Activated CD8-positive, alpha-beta memory T cell treated with anti-CD3 and anti-CD28 coated beads for 1 hour (primary cell): ENCODE data around the gene NMNAT2.
"Not testable (repeated sequence)": the region's sequence is repeated elsewhere in the genome, so short reads cannot be mapped to it uniquely, and the experiment has no call there.

ENCODE experiments used
- DNase-seq, 2 donors: peaks; one replicate each; pipeline ENCODE4 v3.0.0-alpha.2; 2020; ENCODE audit warnings: low read depth in 1 of 2; ENCODE audit errors: extremely low read depth in 1 of 2

Gene NMNAT2

DNA sequence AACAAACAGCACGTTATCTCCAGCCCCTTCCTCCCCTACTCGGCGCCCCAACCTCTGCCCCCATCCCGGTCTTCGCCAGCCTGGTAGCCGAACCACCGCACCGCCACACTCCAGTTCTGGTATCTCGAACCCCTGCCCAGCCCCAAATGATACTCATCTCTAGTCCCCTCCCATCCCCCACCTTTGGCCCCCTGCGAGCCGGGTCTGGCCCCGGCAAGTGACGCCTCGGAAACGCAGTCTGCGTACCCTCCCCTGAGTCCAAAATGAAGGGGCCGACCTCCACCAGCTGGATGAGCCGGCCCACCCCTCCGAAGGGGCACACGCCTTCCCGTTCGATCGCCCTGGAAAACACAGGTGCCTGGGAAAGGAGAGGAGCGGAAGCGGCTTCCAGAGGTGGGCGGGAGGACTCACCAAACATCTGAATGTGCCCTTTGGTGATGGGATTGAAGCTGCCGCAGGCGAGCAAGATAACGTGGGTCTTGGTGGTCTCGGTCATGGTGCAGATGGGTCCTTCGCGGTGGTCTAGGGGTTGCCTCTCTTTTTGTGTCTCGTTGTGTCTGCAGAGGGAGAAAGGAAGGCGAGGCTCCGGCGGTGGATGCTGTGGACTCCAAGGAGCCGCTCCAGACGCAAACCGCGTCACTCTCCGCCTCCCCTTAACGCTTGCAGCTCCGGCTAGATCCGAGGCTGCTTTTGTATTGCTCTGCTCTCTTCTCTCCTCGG lies at the start of gene NMNAT2:
Gene NMNAT2 (minus strand): TSS at position 609 of the 720 bp plus-strand sequence. CDS start 113 bp downstream, at position 496.
- no peak for DNase-seq

DNA sequence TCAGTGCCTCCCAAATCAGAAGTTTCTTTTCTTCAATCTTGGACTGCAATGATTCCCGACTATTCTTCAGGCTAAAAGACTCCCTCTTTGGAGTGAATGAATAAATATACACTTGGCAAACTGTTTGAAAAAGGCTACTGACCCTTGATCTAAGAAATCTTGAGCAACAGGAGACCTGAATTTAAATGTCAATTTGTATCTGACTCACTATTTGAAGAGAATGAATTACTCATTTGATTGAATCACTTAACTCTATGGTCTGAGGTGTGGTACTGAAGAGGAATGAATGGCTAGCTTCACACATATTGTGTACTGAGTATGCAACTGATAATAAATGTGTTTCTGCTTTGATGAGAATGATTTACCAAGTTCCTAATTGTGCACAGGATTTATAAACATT lies 49.5 kb upstream of the NMNAT2 start:
- DNase-seq: no peak

DNA sequence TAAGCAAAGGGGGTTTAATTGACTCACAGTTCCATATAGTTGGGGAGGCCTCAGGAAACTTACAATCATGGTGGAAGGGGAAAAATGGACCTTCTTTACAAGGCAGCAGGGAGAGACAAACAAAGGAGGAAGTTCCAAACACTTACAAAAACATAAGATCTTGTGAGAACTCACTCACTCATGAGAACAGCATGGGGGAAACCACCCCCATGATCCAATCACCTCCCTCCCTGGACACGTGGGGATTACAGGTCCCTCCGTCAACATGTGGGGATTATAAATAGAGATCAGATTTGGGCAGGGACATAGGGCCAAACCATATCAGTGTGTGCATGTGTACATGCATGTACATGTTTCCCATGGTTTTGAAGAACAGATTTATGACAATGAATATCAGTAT lies 48.6 kb upstream of the NMNAT2 start:
- no peak for DNase-seq

DNA sequence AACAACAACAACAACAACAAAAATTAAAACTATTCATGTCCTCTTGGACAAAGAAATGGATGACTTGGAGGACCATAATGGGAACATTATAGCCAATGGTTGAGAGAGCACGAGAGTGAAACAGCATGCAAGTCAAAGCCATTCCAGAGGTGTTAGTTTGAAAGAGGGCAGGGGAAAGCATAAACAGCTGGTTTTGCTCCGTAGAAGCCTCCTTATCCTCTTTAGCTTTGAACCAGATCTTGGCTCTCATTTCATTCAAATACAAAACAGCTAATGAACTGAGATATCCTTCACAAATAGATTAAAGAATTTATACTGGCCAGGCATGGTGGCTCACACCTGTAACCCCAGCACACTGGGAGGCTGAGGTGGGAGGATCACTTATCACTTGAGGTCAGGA lies 45.4 kb upstream of the NMNAT2 start:
- DNase-seq: no peak

DNA sequence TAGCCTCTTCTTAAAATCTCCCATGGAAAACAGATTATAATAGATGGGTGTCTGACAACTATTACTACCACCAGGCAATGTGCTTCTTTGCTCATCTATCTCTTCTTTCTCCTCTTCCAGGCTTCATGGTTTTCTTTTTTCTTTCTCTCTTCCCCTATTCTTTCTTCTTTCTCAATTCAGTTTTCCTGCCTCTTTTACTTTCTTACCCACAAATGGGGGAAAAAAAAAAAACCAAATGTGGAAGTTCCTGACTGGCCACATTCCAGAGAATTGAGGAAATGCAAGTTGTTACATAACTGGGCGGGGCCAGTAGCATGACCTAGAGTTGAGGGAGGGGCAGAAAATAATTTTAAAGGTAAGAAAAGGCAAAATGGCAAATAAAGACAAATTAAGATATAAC lies 43.2 kb upstream of the NMNAT2 start:
- DNase-seq: no peak

DNA sequence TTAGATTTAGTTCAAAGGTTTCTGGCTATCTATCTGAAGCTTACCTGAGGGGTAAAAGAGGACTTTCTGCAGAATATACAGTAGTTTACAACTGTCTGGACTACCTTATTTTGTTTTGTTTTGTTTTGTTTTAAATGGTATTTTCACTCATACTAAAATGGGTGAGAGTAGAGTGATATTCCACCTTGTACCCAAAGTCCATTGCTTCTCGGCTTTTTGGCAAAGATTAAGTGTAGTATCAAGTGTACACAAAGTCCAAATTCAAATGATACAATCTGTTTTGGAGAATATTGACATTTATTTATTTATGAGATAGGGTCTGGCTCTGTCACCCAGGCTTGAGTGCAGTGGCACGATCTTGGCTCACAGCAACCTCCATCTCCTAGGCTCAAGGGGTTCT lies 42.4 kb upstream of the NMNAT2 start:
- DNase-seq: no peak

DNA sequence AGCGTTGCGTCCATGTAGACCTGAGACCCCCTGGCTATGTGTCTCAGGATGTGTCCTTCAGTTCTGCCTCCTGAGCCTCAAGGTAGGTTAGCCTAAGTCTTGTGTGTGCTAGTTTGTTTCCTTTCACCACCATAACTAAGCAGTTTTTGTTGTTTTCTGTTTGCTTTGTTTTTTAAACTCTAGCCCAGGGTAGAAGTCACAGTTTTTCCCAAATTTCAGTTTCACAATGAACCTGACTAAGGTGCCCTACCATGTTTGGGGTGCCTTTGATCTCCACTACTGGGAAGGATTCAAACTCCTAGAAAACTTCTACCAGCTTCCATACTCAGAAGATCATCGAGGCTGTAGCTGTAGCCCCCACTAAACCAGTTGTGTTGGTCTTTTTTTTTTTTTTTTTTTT lies 39.3 kb upstream of the NMNAT2 start:
- no peak for DNase-seq

DNA sequence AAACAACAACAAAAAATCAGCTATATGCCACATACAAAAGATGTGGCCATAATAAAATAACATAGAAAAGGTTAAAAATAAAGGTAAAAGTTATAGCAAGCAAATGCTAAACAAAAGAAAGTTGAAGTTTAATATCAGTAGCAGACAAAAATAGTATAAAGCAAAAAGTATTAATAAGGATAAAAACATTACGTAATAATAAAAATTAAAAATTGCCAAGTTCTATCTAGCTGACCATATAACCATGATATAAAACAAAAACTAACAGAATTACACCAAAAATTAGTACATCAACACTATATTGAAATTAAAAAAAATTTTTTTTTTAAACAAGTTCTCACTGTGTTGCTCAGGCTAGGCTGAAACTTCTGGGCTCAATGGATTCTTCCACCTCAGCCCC lies 38.6 kb upstream of the NMNAT2 start:
- DNase-seq: no peak

DNA sequence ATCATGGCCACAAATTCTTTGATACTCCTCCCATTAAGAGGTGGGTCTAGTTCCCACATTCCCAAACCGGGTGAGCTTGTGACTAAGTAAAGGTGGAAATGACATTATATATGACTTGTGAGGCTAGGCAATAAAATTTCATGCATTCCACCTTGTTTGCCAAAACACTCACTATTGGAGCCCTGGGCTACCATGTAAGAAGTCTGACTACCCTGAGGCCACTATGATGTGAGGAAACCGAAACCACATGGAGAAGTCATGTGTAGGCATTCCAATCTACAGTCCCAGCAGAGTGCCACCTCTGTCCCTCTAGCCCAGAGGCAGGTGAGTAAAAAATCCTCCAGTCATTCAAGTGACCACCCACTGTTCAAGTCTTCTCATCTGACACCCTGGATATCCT lies 36.2 kb upstream of the NMNAT2 start:
- DNase-seq: no peak

DNA sequence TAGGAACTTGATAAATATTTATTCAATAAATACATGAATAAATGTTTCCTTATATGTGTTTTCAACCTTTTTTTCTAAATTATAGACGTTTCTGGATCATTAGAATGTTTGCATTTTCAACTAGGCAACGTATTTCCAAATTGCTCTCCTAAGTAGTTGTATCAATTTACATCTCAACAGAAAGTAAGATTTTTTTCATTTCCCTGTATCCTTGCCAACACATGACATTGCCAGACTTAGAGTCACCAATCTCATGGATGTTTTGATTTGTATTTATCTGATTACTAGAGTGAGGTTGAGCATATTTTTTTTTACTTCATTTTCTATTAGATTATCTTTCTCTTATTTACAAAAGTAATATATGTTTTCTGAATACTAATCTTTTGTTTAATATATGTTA lies 31.9 kb upstream of the NMNAT2 start:
- DNase-seq: no peak

DNA sequence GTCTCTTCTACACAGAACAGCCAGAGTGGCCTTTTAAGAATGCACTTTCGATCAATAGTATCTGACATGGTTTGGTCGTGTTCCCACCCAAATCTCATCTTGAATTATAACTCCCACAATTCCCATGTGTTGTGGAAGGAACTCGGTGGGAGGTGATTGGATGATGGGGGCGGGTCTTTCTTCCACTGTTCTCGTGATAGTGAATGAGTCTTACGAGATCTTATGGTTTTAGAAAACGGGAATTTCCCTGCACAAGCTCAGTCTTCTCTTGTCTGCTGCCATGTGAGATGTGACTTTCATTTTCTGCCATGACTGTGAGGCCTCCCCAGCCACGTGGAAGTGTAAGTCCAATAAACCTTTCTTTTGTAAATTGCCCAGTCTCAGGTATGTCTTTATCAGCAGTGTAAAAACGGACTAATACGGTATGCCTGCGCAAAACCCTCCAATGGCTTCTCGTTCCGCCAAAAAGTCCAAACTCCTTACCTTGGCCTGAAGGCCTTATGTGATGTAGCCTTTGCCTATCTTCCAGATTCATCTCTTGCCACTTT lies 31.1 kb upstream of the NMNAT2 start:
- no peak for DNase-seq

DNA sequence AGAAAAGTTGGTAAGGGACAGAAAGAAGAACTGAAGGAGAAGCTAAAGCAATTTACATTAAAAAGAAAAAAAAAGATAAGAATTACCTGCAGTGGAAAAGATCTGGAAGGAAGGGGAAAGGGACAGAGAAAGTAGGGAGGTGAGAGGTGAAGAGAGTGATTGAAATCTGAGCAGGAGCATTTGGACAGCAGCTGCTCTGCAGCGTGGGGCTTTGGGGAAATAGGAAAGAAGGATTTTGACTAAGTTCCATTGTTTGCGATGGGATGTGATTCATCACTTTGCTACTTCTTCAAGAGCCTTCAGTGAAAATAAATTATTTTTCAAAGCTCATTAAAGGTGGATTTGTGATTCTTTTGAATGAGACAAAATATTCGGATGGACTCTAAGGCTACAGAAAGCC lies 26.1 kb upstream of the NMNAT2 start:
- no peak for DNase-seq

DNA sequence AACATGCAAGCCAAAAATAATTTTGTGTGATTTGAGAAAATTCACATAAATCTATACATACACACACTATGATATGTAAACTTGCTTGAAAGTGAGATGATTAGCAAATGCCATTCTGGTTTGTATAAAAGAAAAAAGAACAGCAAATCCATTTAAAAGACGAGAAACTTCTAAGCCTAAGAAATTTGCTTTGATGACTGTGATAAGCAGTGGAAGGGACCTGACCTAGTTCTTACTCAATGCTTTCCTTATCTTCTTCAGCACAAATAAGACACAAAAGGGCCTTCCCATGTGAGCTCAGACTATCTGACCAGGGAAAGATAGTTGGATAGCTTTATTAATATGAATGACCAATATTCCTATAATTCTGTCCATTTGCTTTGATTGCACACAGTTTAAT lies 25.3 kb upstream of the NMNAT2 start:
- no peak for DNase-seq

DNA sequence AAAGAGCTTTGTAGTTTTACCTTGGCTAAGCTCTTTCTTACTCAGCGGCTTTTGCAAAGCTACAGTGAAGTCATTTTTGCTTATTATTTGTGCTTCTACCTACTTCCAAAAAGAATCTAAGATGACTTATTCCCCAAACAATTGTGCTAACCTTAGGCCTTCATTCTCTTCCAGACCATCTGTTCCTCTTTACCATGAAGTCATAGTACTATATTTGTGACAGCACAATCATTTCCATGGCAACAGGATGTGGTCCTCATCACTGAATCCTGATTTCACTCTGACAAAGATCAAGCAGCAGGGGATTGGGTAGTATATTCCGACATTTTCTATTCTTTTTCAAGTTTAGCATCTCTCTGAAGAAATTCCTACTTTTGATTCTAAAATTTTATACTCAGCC lies 24.8 kb upstream of the NMNAT2 start:
- DNase-seq: no peak

DNA sequence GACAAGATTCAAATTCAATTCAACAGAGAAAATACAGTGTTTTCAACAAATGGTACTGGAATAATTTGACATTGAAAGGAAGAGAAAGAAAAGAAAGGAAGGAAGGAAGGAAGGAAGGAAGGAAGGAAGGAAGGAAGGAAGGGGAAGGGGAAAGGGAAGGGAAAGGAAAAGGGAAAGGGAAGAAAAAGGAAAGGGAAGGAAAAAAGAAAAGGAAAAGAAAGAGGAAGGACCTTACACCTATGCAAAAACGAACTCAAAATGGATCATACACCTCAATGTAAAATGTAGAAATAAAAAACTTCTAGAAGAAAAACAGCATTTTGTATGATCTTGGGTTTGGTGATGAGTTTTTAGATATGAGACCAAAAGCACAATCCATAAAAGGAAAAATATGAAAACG lies 19.9 kb upstream of the NMNAT2 start:
- no peak for DNase-seq

DNA sequence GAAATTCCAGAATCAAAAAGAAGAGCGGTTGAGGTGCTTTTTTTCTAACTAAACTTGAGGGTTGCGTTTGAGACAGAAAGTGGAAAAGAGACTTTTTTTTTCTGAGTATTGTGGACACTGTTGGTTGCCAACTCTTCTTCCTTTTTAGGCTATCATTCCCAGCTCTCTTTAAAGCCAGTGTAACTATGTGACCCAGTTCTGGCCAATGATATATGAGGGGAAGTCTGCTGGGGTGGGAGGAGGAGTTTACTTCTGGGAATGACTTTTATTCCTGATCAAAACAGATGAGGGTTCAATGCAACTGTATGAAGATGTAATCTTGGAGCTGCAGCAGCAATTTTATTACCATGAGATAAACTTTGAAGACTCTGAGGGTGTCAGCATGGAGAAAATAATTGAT lies 17.3 kb upstream of the NMNAT2 start:
- no peak for DNase-seq

DNA sequence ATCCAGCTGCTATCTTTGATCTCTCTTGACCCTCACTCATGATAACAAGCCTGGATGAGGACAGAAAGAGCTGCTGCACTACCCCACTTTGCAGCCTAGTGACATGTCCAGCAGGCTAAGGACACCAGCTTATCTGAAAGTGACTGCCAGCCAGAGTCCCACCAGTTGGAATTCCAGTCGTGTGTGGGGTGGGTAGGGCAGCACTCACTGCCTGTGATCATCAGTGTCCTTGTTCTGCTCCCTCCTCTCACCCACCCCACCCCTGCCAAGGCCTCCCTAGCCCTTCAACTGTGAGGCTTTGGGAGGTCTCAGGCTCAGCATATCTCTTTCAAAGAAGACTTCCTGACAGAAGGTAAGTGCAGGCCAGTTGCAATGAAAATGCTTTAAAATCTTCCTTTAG lies 15.5 kb upstream of the NMNAT2 start:
- DNase-seq: no peak

DNA sequence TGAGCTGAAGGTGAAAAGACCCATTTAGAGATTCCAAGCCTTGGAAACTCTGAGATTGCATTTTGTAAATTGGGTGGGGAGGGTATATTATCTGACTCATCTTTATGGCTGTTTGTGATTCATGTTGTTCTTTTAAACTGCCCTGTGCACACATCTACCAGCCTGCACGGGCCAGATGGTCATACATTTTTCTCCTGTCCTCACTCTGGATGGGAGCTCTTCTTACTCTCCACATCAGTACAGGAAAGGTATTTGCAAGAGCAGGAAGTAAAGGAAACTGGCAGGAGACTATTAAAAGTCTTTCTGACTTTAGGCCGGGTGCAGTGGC lies 14.3 kb upstream of the NMNAT2 start:
- no peak for DNase-seq

DNA sequence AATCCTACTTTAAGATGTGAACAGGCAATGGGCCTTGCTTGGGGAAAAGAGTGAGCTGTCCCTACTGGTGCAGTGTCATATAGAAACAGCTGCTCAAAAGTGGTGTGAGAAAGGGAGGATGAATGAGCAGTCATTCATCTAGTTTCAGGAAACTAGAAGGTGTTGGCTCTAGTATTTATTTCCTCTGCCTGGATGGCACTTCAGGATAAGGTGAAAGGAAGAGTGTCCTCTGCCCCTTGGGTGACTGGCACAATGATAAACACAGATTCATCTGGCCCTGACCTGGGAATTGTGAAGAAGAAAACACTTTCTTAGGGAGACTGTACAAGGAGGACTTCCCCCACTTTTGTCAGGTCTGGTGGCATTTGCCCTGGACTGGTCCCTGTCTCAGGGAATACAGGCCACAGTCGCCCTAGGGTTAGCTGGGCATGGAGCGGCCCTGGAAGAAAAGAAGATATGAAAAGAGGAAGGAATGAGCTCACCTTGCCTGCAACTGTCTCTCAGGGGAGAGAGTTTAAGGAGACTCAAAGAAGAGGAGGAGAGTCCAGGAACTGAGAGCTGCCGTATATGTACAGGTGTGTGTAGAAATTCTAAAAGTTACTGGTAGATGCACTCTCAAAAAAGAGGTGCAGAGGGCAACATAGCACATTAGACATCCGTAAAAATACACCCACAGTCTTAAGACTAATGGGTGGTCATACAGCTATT lies 13.8 kb upstream of the NMNAT2 start:
- DNase-seq: no peak

DNA sequence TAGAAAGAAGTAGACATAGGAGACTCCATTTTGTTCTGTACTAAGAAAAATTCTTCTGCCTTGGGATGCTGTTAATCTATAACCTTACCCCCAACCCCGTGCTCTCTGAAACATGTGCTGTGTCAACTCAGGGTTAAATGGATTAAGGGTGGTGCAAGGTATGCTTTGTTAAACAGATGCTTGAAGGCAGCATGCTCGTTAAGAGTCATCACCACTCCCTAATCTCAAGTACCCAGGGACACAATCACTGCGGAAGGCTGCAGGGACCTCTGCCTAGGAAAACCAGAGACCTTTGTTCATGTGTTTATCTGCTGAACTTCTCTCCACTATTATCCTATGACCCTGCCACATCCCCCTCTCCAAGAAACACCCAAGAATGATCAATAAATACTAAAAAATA lies 9.4 kb upstream of the NMNAT2 start:
- DNase-seq: not testable (repeated sequence)

DNA sequence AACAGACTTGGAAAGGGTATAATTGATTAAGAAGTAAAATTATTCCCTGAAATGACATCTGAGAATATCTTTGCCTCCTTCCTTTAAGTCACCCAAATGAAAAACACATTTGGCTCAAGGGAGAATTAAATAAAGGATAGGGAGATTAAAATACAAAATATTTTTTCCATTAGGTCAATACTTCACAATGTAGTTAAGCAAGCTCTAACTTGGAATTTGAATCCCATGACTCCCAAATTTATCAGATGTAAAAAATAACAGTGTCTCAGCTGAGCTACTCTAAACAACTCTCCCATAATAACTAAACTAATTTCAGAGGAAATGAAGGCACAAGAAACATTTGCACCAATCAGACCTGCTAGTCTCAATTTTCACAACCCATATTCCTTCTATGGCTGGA lies 6.5 kb upstream of the NMNAT2 start:
- DNase-seq: no peak

DNA sequence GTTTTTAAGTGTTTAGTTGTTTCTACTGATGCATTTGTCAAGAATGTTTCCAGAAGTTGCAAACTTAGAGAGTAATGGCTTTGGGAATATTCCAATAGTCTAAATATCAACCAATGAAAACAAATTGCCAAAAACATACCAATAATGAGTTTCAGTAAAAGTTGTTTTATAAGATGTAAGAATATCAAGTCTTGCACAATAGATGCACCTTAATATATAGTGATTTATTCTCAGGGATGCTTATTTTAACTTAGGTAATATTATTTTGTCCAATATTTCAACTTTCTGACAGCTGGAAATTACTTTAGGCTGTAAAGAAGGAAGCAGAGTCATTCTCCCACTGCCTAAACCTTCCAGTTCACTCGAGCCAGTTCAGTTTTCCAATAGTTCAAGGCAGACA lies 5.4 kb upstream of the NMNAT2 start:
- DNase-seq: no peak

DNA sequence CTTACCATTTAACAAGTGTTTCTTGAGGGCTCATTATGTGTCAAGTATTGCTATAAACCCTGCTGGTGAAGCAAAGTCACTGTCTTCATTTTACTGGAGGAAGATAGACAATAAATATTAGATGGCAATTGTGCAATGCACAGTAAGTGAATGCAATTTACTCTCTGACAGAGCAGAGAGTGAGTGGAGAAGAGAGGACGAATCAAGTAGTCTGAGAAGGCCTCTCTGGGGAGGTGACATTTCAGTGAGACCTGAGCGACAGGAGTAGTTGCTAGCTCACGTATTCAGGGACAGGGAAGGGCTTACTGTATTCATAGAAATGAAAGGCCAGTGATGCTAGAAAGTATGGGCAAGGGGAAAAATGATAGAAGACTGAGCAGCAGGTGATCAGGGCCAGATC lies 1.2 kb upstream of the NMNAT2 start:
- no peak for DNase-seq
